Dermis microvascular lymphatic vessel endothelial cell (primary cell): ENCODE data around the gene TSEN2. TPM values are rescaled to one million over a fixed set of nuclear protein-coding genes. Genes with fewer than 3 reads are reported as not detected.
"Not testable (repeated sequence)": the region's sequence is repeated elsewhere in the genome, so short reads cannot be mapped to it uniquely, and the experiment has no call there.

Experiments used
- DNase-seq, 2 donors: peaks; one replicate each; pipeline versions ENCODE4 v3.0.0 to v3.0.0-alpha.2; 2010; ENCODE audit warnings: low read depth in 2 of 2
- total RNA-seq: library from RNA; depleted of rRNA; stranded (reverse); fragments of >200 nt; gene quantifications from 2 replicates; pipeline ENCODE4 v1.2.1, GENCODE V29; 2014

TSEN2 gene
- total RNA-seq, 1 donor from 2014 or later: 7.7 TPM

DNA sequence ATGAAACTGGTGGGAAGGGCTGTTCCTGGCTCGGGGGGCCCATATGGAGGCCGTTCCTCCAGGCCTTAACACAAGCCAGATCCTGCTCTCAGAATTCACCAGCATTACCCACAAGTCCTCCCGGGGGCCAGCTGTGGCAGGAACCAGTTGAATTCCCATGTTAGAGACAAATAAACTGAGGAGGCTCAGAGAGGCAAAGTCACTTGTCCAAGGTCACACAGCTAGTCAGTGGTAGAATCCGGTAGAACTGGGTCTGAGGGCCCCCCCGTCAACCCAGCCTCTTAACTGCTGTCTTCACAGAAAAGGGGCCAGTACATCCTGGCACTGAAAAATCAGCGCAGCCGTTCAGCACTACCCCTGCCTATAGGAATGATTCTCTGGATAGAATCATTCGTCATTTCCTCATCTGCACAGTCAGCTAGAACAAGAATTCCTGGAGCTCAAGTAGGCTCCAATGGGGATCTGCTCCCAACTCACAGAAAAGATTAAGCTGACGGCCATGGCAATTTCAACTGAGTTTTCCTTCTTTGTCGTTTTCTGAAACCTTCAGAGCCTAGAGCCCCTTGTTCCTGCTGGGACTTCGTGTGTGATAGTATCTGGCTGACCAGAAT lies 12.2 kb upstream of the TSEN2 start:
- no peak for DNase-seq

DNA sequence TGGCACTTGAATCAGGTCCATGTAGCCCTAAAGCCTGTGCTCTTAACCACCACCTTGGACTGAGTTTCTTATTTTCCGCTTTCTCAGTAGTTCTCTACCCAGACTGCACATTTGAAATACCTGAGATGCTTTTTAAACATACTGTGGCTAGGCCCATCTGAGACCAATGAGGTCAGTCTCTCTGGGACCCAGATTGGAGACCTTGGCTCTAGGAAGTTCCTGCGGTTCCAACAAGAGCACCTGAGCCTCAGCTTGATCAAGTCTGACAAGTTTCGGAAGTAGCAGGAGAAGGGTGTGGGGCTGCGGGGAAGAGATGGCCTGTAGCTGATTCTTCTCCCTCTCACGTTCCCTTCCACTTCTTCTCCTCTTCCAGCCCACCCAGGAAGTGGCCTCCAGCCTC lies 11.5 kb upstream of the TSEN2 start:
- DNase-seq: no peak

DNA sequence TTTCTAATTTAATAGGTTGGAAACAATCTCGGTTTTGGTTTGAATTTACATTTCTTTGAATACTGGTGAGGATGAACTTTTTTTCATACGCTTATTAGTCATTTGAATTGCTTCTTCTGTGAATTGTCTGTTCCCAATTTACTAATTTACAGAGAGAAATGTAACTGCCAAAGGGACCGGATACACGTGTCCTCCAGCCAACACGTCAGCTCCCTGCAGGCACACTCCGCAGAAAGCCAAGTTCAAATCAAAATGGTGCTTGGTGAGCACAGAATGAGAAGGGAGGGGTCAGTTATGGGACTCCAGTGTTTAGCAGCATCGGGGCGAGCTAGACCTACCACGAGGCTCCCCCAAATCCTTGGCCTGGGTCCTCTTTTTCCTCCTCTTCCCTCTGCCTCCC lies 10.8 kb upstream of the TSEN2 start:
- DNase-seq: no peak

DNA sequence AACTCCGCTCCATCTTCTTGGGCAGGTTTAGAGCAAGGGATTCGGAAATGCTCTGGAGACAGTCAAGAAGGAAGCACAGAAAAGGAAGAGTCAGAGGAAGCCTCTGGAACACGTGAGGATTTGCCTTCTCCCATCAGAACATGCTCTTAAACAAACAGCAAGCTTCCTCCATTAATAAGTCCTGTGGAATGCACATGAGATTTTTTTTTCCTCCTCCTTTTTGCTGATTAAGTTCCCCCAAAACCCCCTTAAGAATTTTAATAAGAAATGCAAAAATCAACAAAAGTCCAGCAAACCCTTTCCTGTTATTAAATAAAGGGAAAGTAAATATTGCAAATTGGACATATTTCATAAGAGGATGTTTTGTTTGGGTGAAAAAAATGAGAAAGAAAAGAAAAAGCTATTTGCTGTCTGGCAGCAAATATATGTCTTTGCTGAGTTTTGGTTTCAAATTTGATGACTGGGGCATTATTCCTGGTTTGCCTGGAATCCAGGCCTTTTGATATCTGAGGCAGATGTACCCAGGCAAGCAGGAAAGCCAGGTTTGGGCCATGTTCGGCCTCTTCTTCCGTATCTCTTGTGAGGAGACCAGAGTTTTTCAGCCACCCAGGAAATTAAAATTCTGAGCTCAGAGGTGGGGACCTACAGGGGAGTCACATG lies 7.9 kb upstream of the TSEN2 start:
- peak; percentile 6 to 60 for DNase-seq

GRCh38 chr3:12477256-12477655 lies 7.0 kb upstream of the TSEN2 start:
- DNase-seq: no peak

DNA sequence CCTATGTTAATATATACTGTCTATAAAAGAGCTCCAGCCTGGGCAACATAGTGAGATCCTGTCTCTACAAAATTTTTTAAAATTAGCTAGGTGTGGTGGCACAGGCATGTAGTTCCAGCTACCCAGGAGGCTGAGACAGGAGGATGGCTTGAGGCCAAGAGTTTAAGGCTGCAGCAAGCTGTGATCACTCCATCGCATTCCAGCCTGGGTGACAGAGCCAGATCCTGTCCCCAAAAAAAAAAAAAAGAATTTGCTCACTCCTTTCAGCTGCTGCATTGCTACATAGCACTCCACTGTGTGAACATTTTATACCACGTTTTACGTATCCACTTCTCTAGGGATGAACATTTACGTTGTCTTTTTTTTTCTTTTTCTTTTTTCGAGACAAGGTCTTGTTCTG lies 6.0 kb upstream of the TSEN2 start:
- DNase-seq: no peak

DNA sequence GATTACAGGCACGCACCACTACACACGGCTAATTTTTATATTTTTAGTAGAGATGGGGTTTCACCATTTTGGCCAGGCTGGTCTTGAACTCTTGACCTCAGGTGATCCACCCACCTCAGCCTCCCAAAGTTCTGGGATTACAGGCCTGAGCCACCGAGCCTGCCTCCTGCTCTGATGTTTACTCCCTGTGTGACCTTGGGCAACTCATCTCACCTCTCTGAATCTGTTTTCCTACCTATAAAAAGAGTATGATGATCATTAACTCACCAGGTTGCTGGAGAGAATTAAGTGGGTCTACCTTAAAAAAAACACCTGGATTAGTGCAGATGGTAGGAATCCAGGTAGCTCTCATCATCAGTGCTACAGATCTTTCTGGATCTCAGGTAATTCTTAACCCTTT lies 5.1 kb upstream of the TSEN2 start:
- not testable (repeated sequence) for DNase-seq

GRCh38 chr3:12479919-12480427 lies 4.3 kb upstream of the TSEN2 start:
- DNase-seq: peak; percentile 45 to 62

DNA sequence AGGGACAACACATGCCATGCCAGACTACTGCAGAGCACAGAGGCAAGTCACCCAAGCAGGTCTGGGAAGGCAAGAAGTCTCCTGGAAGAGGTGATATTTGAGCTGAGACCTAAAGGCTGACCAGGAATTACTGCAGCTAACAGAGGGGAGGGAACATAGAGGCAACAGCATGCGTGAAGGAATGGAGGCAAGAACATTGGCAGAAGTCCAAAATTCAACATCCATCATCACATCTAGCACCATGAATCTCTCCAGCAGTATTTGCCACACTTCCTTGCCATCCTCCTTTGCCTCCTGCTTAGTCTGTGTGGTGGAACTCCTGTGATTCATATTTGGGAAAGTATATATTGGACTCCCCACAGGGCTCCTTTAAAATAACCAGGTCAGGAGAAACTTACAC lies 870 bp upstream of the TSEN2 start:
- DNase-seq: peak in 1 of 2 donors; percentile 36

GRCh38 chr3:12483872-12484197 lies 445 bp upstream of the TSEN2 start:
- no peak for DNase-seq

- no peak for DNase-seq
These were observed 675 bp downstream of the TSEN2 start for GRCh38 chr3:12484983-12485327.

DNA sequence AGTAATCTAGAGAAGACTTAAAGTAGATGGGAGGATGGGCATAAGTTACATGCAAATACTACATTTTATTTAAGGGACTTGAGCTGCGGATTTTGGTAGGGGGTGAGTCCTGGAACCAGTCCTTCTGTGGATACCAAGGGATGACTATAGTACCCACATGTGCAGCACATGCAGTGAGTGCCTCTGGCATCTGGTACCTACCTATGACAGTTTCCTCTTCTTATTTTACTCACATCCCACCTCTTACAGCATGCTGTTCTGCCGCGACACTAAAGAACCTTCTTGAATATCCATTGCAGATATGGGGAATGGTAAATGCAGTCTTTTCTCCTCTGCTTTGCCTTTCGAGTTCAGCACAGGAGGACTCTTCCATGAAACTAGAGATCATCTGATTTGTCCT lies 1.7 kb downstream of the TSEN2 start:
- DNase-seq: no peak

GRCh38 chr3:12486916-12487315 lies 2.6 kb downstream of the TSEN2 start:
- DNase-seq: no peak

DNA sequence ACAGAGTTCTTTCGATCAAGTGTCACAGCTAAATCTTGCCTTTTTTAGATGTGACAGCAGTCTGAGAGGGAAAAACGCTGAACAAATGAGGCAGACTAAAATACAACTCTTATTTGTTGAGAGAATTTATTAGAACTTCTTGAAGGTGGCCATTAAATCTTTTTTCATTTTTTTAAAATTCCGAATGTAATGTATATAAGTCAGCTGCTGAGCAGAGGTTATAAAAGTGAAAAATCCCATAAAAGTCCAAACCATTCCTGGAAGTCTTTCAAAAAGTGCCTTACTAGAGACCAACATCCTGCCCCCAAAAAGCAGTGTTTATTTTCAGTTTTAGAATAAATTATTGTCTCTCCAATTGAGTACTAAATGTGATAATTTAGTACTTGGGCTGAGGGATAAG lies 3.1 kb downstream of the TSEN2 start:
- DNase-seq: no peak

DNA sequence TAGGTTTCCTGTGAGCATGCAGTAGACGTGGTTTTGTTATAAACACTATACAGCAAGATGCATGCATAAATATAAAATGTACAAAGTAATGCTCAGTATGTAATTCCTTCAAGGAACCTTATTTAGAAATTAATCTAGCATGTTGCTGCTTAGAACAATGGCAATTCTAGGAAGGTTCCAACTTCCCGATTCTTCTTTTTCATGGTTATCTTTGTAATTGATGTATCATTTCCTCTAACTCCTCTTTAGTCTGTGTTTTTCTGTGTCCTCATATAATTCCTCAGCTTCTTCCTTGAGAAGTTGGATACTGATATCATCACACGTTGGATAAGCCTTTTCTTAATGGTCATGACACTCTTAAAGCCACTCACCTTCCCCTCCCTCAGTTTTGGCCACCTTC lies 3.5 kb downstream of the TSEN2 start:
- no peak for DNase-seq

GRCh38 chr3:12489368-12489767 lies 5.1 kb downstream of the TSEN2 start:
- no peak for DNase-seq

GRCh38 chr3:12489832-12490231 lies 5.6 kb downstream of the TSEN2 start:
- DNase-seq: no peak

- no peak for DNase-seq
These were observed 6.3 kb downstream of the TSEN2 start for GRCh38 chr3:12490547-12490946.

DNA sequence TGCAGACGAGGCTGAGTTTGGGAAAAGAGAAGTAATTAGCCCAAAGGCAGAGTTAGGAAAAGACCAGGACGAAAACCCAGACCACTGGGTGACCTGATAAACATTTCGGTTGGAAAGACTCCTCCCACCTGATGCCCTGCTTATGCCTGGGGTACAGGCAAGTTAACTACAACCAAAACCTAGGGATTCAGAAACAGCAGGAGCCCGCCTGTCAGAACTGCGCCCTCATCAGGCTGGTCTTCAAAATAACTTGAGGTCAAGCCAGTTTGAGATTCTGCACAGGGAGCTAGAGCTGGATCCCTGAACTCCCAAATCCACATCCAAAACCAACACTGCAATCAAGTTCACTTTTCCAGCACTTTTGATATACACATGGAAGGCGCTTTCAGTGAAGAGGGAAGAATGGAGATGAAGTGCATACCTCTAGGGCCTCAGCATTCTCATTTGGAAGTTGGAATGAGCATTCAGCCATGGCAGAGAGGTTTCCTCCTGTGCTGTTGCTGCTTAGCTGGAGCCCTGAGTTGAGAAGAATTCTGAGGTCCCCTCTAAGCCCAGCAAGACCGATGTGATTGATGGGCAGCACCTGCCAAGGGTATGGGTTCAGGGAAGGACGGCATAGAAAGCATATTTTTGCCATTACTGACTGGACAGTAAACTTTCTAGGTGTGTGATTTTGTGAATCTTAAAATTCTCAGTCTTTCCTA lies 11.6 kb downstream of the TSEN2 start:
- no peak for DNase-seq

DNA sequence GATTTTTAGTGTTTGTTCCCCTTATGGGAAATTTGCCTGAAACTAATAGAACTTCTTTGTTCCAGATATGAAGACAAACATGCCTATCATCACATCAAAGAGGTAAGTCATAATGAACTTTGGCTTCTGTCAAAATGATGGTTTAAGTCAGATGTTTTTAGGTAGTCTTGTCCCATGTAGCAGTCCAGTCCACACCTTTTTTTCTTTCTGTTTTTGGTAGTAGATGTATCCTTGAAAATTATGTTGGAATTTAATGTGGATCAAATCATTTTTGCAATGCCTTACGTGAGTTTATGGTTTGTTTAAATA lies 12.1 kb downstream of the TSEN2 start:
- no peak for DNase-seq

DNA sequence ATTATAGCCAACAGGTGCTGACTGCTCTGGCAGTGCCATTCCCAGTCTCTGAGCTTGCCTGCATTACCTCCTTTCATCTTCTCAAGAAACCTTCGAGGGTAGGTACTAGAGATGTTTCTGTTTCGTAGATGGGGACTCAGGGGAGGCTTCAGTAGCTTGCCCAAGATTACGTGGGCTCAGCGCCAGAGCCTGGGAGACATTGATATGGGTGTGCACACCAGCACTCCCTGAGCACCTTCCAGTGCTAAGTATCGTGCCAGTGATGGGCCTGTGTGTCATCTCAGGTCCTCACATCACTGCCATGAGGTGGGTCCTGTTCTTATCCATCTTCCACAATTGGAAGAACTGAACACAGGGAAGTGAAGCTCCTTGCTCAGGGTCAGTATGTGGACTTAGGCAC lies 15.2 kb downstream of the TSEN2 start:
- DNase-seq: no peak

DNA sequence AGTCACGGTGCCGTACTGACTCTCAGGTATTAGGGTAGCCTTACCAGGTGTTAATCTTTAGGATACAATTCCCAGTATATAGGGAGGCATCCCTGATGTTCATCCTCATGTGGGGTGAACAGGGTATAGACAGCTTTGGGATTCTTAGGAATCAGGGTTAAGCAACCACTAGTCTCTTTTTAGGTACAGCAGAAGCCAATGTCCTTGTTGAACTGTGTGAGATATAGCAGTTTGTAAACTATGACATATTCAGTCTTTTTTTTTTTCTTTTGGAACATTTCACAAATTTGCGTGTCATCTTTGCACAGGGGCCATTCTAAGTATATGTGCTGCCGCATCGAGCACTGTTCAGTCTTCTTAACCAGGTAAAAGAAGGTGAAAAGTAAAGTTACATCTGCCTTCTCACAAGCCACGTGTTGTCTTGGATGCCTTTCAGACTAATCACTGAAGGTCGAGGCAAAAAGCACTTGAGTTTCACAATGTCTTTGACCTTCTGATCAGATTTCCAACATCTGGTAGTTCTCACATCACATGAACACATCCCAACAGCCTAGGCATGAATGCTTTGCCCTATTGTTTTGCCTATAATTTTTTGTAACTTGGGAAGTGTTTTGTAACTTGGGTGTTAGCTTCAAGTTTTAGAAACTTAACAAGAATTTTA lies 17.2 kb downstream of the TSEN2 start:
- DNase-seq: no peak
